ENCODE data around the gene DMBT1. TPM values are rescaled to one million over a fixed set of nuclear protein-coding genes. Genes with fewer than 3 reads are reported as not detected.

DMBT1 gene
- total and polyA plus RNA-seq, 4 donors = 0.03 TPM; not detected in 3

DNA sequence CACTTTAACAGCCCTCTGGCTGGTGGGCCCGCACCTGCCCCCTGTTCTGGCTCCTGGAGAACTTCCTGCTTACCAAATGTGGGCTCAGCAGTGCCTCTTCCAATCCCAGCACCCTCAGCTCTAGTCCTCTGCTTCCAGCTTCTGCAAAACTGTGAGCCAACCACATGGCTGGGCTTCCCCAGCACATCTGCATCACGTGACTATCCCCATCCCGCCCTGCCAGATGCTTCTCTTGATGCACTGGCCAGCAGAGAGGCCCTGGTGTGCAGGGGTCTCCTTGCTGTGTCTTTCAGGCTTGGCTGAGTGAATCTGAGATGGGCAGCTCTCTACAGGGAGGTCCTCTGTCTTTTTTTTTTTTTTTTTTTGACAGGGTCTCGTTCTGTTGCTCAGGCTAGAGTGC, 43.8 kb upstream of the DMBT1 start (continued):
- TF ChIP-seq, protein P1, sequence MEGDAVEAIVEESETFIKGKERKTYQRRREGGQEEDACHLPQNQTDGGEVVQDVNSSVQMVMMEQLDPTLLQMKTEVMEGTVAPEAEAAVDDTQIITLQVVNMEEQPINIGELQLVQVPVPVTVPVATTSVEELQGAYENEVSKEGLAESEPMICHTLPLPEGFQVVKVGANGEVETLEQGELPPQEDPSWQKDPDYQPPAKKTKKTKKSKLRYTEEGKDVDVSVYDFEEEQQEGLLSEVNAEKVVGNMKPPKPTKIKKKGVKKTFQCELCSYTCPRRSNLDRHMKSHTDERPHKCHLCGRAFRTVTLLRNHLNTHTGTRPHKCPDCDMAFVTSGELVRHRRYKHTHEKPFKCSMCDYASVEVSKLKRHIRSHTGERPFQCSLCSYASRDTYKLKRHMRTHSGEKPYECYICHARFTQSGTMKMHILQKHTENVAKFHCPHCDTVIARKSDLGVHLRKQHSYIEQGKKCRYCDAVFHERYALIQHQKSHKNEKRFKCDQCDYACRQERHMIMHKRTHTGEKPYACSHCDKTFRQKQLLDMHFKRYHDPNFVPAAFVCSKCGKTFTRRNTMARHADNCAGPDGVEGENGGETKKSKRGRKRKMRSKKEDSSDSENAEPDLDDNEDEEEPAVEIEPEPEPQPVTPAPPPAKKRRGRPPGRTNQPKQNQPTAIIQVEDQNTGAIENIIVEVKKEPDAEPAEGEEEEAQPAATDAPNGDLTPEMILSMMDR (IDR thresholded peaks at IDR 0.05; ENCODE audit: low read depth, low read length, missing input control) = no peak
- TF ChIP-seq NR2F2 (IDR thresholded peaks at IDR 0.05) = no peak
- no peak for TF ChIP-seq FOXA2 (IDR thresholded peaks at IDR 0.05)
- TF ChIP-seq YY1 (IDR thresholded peaks at IDR 0.05) = no peak

DNA sequence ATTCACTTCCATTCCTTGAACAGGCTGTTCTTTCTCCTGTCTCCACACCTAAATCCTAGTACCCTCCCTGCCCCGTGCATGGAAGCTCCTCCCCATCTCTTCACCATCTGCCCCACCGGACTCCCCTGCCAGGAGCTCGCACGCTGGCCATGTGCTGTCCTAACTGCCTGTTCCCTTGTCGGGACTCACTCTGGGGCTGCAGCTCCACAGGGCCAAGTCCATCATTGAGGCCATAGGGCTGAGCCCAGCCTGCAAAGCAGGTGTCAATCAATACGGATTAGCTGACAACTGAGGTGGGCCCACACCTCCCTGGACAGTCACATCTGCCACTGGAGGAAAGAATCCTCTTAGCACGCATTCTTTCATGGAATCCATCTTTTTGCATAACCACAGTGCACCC, 41.4 kb upstream of the DMBT1 start:
- Histone ChIP-seq H3K4me1 (ENCODE audit: control insufficient read depth in 4 of 4, insufficient read depth in 4 of 4, low read length in 3 of 4) (no peaks in the 10 kb centered on the region), H3K9ac (ENCODE audit: low read depth in 1 of 2, low read length in 2 of 2) (no peak overlapping the region), H3K9me3 (ENCODE audit: control insufficient read depth in 4 of 4, low read length in 3 of 4) (no peaks in the 10 kb centered on the region), H3K27ac (ENCODE audit: low read depth in 1 of 2, low read length in 2 of 2) (no peak overlapping the region), H3K36me3 (ENCODE audit: control insufficient read depth in 4 of 4, insufficient read depth in 3 of 4, low read depth in 1 of 4, low read length in 3 of 4) (peaks cover 0 to 16% (median 7%) of the 10 kb centered on the region in 4 donors), H3K4me3 (ENCODE audit: low read depth in 1 of 3, low read length in 3 of 3) (no peak overlapping the region), H3K27me3 (ENCODE audit: control insufficient read depth in 4 of 4, insufficient read depth in 4 of 4, low read length in 3 of 4) (no peaks in the 10 kb centered on the region)
- TF ChIP-seq NR2F2 (IDR thresholded peaks at IDR 0.05) (no peak), FOXA2 (IDR thresholded peaks at IDR 0.05) (no peak), HNF4G (IDR thresholded peaks at IDR 0.05) (no peak), TAF1 (conservative IDR thresholded peaks at IDR 0.05) (no peak), JUND (IDR thresholded peaks at IDR 0.05) (no peak), YY1 (IDR thresholded peaks at IDR 0.05) (no peak), MAX (IDR thresholded peaks at IDR 0.05) (no peak)
- TF ChIP-seq, protein P2, sequence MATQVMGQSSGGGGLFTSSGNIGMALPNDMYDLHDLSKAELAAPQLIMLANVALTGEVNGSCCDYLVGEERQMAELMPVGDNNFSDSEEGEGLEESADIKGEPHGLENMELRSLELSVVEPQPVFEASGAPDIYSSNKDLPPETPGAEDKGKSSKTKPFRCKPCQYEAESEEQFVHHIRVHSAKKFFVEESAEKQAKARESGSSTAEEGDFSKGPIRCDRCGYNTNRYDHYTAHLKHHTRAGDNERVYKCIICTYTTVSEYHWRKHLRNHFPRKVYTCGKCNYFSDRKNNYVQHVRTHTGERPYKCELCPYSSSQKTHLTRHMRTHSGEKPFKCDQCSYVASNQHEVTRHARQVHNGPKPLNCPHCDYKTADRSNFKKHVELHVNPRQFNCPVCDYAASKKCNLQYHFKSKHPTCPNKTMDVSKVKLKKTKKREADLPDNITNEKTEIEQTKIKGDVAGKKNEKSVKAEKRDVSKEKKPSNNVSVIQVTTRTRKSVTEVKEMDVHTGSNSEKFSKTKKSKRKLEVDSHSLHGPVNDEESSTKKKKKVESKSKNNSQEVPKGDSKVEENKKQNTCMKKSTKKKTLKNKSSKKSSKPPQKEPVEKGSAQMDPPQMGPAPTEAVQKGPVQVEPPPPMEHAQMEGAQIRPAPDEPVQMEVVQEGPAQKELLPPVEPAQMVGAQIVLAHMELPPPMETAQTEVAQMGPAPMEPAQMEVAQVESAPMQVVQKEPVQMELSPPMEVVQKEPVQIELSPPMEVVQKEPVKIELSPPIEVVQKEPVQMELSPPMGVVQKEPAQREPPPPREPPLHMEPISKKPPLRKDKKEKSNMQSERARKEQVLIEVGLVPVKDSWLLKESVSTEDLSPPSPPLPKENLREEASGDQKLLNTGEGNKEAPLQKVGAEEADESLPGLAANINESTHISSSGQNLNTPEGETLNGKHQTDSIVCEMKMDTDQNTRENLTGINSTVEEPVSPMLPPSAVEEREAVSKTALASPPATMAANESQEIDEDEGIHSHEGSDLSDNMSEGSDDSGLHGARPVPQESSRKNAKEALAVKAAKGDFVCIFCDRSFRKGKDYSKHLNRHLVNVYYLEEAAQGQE (IDR thresholded peaks at IDR 0.05) = no peak
- DNase-seq (ENCODE audit: low spot score) = no peak
- WGBS = 74% methylated on average over 7 of the region's 7 CpGs

DNA sequence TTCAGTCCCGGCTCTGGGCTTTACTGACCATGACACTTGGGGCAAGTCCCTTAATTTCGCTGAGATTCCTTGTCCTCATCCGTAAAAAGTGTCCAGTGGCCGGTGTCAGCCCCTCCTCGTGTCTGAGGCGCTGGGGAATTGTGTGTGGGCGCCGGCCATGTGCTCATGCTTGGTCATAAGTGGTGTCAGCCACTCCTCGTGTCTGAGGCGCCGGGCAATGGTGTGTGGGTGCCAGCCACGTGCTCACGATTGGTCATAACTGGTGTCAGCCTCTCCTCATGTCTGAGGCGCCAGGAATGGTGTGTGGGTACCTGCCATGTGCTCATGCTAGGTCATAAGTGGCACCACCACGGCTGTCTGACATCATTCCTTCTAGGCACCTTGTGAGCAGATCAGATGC, 40.7 kb upstream of the DMBT1 start:
- Histone ChIP-seq H3K27ac (ENCODE audit: low read depth in 1 of 2, low read length in 2 of 2) (no peak overlapping the region), H3K9me3 (ENCODE audit: control insufficient read depth in 4 of 4, low read length in 3 of 4) (no peaks in the 10 kb centered on the region), H3K4me1 (ENCODE audit: control insufficient read depth in 4 of 4, insufficient read depth in 4 of 4, low read length in 3 of 4) (no peaks in the 10 kb centered on the region), H3K36me3 (ENCODE audit: control insufficient read depth in 4 of 4, insufficient read depth in 3 of 4, low read depth in 1 of 4, low read length in 3 of 4) (peaks cover 0 to 10% (median 3%) of the 10 kb centered on the region in 4 donors), H3K9ac (ENCODE audit: low read depth in 1 of 2, low read length in 2 of 2) (no peak overlapping the region), H3K4me3 (ENCODE audit: low read depth in 1 of 3, low read length in 3 of 3) (no peak overlapping the region), H3K27me3 (ENCODE audit: control insufficient read depth in 4 of 4, insufficient read depth in 4 of 4, low read length in 3 of 4) (no peaks in the 10 kb centered on the region)
- TF ChIP-seq GABPA (IDR thresholded peaks at IDR 0.05 in 1 of 2, conservative IDR thresholded peaks at IDR 0.05 in 1 of 2) = no peak
- TF ChIP-seq MAX (IDR thresholded peaks at IDR 0.05) = no peak
- no peak for TF ChIP-seq RXRA (IDR thresholded peaks at IDR 0.05)
- no peak for TF ChIP-seq EGR1 (IDR thresholded peaks at IDR 0.05; ENCODE audit: low read depth in 2 of 2)
- no peak for TF ChIP-seq TAF1 (conservative IDR thresholded peaks at IDR 0.05)
- no peak for TF ChIP-seq RAD21 (IDR thresholded peaks at IDR 0.05)
- TF ChIP-seq FOXA2 (IDR thresholded peaks at IDR 0.05) = no peak
- TF ChIP-seq, protein P3, sequence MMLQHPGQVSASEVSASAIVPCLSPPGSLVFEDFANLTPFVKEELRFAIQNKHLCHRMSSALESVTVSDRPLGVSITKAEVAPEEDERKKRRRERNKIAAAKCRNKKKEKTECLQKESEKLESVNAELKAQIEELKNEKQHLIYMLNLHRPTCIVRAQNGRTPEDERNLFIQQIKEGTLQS (IDR thresholded peaks at IDR 0.05) = no peak
- no peak for DNase-seq (ENCODE audit: low spot score)
- 94% methylated on average over 15 of the region's 15 CpGs for WGBS

All from liver (tissue), 9 donors.